ENCODE measurements around the gene ODAD3. TPM values are rescaled to one million over a fixed set of nuclear protein-coding genes. Genes with fewer than 3 reads are reported as not detected.

ODAD3 gene
- total RNA-seq, 1 donor from 2014 or later, result not detected

- intact Hi-C loops (cut with micrococcal nuclease), result loop anchor here (10.0 kb wide), 1 partner anchor 955 kb away; the partner anchor contains the start of gene PDE4A
These were observed 55.6 kb downstream of the ODAD3 start for GRCh38 chr19:11379269-11379845.

GRCh38 chr19:11378319-11379189 lies 56.4 kb downstream of the ODAD3 start:
- intact Hi-C loops (cut with micrococcal nuclease), result loop anchor here (10.0 kb wide), 1 partner anchor 954 kb away; the partner anchor contains the start of gene PDE4A

DNA sequence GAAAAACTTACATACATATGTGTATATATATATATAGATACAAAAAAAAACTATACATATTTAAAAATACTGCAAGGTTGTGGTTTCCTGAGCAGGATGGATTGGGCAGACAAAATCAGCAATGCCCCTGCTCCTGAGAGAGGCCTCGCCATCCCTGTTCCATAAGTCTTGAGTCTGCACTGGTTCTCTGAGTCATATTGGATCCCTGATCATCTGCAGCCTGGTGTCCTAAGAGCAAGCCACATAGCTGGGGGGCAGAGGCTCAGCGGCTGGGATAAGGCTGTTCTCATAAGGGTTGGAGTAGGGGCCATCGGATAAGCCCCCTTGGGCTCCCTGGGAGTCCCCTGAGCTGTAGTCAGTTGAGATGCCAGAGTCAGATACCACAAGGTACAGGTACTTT lies 57.2 kb downstream of the ODAD3 start:
- intact Hi-C loops (cut with micrococcal nuclease), result loop anchor here (10.0 kb wide), 1 partner anchor 953 kb away; the partner anchor contains the start of gene PDE4A

- intact Hi-C loops (cut with micrococcal nuclease), result loop anchor here (10.0 kb wide), 1 partner anchor 952 kb away; the partner anchor contains the start of gene PDE4A
These were observed 57.7 kb downstream of the ODAD3 start for GRCh38 chr19:11377237-11377636.

DNA sequence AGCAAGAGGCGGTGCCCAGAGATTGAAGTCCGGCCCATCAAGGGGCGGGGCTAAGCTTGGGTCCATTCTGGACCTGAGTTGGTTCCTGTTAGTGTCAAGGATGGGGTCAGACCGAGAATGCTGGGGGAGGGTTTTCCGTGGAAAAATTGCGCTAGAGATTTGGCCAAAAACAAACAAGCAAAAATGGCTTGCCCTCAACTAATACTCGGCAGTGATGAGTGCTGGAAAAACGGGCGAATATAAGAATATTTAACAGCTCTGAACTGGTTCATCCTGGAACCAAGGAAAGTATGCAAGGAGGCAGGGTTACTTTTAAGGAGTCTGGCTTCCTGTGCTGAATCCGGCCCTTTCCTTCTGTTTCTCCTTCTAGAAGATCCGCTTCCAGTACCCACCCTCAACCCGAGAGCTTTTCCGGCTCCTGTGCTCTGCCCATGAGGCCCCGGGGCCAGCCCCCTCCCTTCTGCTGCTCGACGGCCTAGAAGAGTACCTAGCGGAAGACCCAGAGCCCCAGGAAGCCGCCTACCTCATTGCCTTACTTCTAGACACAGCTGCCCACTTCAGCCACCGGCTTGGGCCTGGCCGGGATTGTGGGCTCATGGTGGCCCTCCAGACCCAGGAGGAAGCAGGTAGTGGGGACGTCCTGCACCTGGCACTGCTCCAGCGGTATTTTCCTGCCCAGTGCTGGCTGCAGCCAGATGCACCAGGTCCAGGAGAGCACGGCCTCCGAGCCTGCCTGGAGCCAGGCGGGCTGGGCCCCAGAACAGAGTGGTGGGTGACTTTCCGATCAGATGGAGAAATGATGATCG lies 59.6 kb downstream of the ODAD3 start:
- intact Hi-C loops (cut with micrococcal nuclease), result loop anchor here (1.0 to 10.0 kb wide), 10 partner anchors 20 to 1563 kb away; partner anchors contain the start of genes CALR, ECSIT, ODAD3 and PDE4A

- intact Hi-C loops (cut with micrococcal nuclease), result loop anchor here (1.0 to 10.0 kb wide), 15 partner anchors 8 to 1564 kb away; partner anchors contain the start of genes CALR, CCDC159, ECSIT and ELOF1
These were observed 60.3 kb downstream of the ODAD3 start, which contains the start of gene SWSAP1 for GRCh38 chr19:11374433-11375142. TSS of gene SWSAP1 (plus strand) at chr19:11374666. CDS start at chr19:11374681, 15 bp downstream.

DNA sequence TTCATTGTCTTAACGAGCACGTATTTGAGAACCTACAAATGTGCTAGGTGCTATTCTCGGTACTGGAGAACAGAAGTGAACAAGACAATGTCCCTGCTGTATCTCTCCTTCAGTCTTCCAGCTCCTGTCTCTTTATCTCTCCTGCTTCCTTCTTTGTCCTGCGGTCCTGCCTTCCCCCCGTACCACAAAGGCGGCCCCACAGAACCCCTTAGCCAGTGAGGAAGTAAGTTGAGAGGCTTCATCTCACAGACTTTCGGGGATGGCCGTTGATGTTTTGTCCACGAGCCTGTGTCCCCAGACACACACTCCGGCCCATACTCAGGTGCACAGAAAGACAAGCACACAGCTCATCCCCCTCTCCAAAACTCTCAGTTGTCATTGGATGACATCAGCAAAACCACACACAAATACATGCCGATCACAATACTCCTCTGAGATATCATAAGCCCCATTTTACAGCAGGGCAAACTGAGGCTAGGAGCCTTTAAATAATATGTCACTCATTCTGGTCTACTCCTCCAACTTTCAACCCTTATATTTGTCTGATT lies 61.0 kb downstream of the ODAD3 start:
- intact Hi-C loops (cut with micrococcal nuclease), result loop anchor here (1.0 to 10.0 kb wide), 8 partner anchors 8 to 949 kb away; partner anchors contain the start of genes CCDC159, ELOF1, LDLR and PDE4A

- intact Hi-C loops (cut with micrococcal nuclease), result loop anchor here (10.0 kb wide), 1 partner anchor 949 kb away; the partner anchor contains the start of gene PDE4A
These were observed 61.6 kb downstream of the ODAD3 start for GRCh38 chr19:11373166-11373884.

- intact Hi-C loops (cut with micrococcal nuclease), result loop anchor here (10.0 kb wide), 1 partner anchor 946 kb away; the partner anchor contains the start of gene PDE4A
These were observed 64.2 kb downstream of the ODAD3 start for GRCh38 chr19:11370744-11371143.

Other genes with a start within 250 kb of the ODAD3 start
- gene KANK2, start 237.6 kb downstream of the ODAD3 start, total RNA-seq, result 0.64 and 2.2 TPM in 2 replicates
- not detected in 2 replicates for gene ANGPTL8, start 195.5 kb downstream of the ODAD3 start, total RNA-seq
- 0.27 and 0.66 TPM in 2 replicates for gene DOCK6, start 172.6 kb downstream of the ODAD3 start, total RNA-seq
- not detected in 2 replicates for gene TSPAN16, start 139.0 kb downstream of the ODAD3 start, total RNA-seq
- gene RAB3D, start 95.5 kb downstream of the ODAD3 start, total RNA-seq, result 8.2 and 9.4 TPM in 2 replicates
- gene TMEM205, start 88.9 kb downstream of the ODAD3 start, total RNA-seq, result 38.6 and 41.9 TPM in 2 replicates
- gene CCDC159, start 88.6 kb downstream of the ODAD3 start, total RNA-seq, result 18.2 and 22.5 TPM in 2 replicates
- 2.5 and 2.6 TPM in 2 replicates for gene PLPPR2, start 79.7 kb downstream of the ODAD3 start, total RNA-seq
- 2.9 and 3.2 TPM in 2 replicates for gene SWSAP1, start 60.5 kb downstream of the ODAD3 start, total RNA-seq
- 5.2 and 6.4 TPM in 2 replicates for gene EPOR, start 50.8 kb downstream of the ODAD3 start, total RNA-seq
- gene RGL3, start 15.8 kb downstream of the ODAD3 start, total RNA-seq, result not detected in 2 replicates
- 311 and 319 TPM in 2 replicates for gene PRKCSH, start 514 bp upstream of the ODAD3 start, total RNA-seq
- gene ELAVL3, start 45.9 kb upstream of the ODAD3 start, total RNA-seq, result not detected in 2 replicates
- gene ZNF653, start 70.7 kb upstream of the ODAD3 start, total RNA-seq, result 18.2 and 20.0 TPM in 2 replicates
- 28.9 and 29.6 TPM in 2 replicates for gene ECSIT, start 94.0 kb upstream of the ODAD3 start, total RNA-seq
- gene CNN1, start 103.7 kb upstream of the ODAD3 start, total RNA-seq, result not detected in 2 replicates
- gene ELOF1, start 124.1 kb upstream of the ODAD3 start, total RNA-seq, result 64.3 and 64.6 TPM in 2 replicates
- 29.0 and 29.6 TPM in 2 replicates for gene ACP5, start 142.5 kb upstream of the ODAD3 start, total RNA-seq
- 3.9 and 4.4 TPM in 2 replicates for gene ZNF627, start 162.4 kb upstream of the ODAD3 start, total RNA-seq

Data from T-helper 1 cell treated with Interleukin-12 subunit alpha and Interleukin-12 subunit beta and Interleukin-4 antibody, amounts not matched to agents 30 ng/mL and 1 ng/mL, for 36 hours (primary cell).